KOPT-K1 (cell line): Measurements from ENCODE around the gene OR5K1.

ENCODE experiments used
- H3K27ac ChIP-seq: fragments of 200-600 bp; sonication (generic); 2 replicates; pipeline ENCODE4 v1.5.1; 2016; ENCODE audit warnings: antibody characterized with exemption, mild to moderate bottlenecking, low read depth, low read length; ENCODE audit not compliant: poor library complexity, severe bottlenecking
- H3K36me3 ChIP-seq: fragments of 200-600 bp; sonication (generic); 2 replicates; pipeline ENCODE4 v1.5.1; 2017; ENCODE audit warnings: antibody characterized with exemption, mild to moderate bottlenecking, low read length, moderate library complexity; ENCODE audit not compliant: insufficient read depth
- H3K9me3 ChIP-seq: fragments of 200-600 bp; sonication (generic); 2 replicates; pipeline ENCODE4 v1.5.1; 2017; ENCODE audit warnings: antibody characterized with exemption, low read length, mild to moderate bottlenecking; ENCODE audit not compliant: insufficient read depth, poor library complexity, severe bottlenecking

OR5K1 gene

DNA sequence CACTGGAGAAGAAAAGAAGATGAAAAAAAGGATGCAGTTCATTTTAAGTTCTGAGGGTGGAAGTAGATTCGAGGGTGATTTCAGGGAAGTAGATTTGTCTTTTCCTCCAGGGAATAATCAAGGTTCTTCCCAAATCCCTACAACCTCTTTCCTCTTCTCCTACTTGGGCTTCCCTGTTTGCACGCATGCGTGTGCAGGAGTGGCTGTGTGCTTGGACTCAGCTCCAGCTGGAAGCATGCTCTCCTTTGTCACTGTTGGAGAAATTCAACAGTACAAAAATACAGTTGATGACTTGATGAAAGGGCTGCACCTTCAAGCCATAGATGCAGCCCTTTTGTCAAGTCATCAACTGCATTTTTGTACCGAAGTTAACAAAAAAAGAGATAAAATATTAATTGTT, 38.3 kb downstream of the OR5K1 start:
- no peaks in the 10 kb centered on the region for H3K36me3 ChIP-seq
- no peak overlapping the region for H3K27ac ChIP-seq
- no peaks in the 10 kb centered on the region for H3K9me3 ChIP-seq

DNA sequence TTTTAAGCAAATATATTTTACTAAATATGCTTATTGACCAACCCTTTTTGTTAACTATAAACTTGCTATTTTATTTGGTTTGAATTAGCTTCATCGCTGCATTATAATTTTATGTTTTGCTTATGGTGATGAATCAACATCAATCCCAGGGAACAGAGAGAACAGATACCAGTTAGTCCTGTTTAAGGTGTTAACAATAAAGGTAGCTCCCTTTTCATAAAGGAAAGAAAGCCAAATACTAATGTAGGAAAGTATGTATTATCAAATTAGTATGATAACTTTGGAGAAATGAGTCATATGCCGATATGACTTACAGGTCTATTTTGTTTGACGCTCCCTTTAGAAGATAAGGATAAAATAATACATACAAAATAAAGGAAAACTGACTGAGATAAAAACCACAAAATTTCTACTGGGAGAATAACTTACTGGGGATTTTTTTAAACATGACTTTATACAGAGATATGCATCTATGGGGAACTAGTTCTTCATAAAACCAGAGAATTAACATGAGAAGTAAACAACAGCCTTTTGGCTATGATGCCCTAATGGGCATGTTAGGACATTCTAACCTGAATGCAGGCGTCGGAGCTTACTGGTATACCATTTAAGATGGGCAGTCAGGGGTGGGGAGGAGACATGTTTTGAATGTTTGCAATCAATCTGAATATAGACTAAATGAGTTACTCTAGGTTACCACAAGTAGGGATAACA, 39.0 kb downstream of the OR5K1 start:
- no peaks in the 10 kb centered on the region for H3K9me3 ChIP-seq
- H3K36me3 ChIP-seq: no peaks in the 10 kb centered on the region
- H3K27ac ChIP-seq: no peak overlapping the region

DNA sequence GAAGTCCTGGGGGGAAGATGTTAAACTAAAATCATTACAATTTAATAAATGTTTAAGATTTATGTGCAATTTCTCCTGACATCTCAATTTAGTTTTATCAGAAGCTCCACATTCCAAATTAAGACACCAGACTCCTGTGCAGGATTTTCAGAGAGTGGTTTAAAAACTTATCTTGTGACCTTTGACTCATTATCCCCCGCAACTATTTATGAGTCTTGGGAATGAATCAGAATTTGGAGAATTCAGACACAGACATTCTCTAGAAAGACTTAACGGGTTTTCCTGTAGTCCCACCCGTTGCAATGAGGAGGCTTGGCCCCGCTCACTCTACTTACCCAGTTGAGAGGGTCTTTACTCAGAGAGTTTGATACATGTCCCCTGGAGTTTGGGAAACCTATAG, 41.5 kb downstream of the OR5K1 start:
- Histone ChIP-seq H3K9me3 (no peaks in the 10 kb centered on the region), H3K36me3 (no peaks in the 10 kb centered on the region), H3K27ac (no peak overlapping the region)

DNA sequence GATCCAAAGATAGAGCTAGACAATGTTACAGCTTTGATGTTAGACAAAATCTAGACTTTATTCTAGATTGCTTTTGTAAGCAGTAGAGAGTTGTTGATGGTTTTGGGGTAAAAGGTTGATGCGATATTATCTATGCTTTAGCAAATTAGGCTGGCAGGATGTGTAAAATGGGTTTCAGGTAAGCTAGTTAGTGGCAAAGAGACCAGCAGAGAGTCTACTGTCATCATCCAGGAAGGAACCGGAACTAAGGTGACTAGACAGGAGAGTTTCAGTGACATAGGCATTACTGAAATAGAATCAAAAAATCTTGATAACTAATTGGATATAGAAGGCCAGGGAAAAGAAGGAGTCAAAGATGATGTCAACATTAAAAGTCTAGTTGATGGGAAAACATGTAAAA, 45.6 kb downstream of the OR5K1 start:
- Histone ChIP-seq H3K9me3 (no peaks in the 10 kb centered on the region), H3K27ac (no peak overlapping the region), H3K36me3 (peaks cover 2% of the 10 kb centered on the region)

DNA sequence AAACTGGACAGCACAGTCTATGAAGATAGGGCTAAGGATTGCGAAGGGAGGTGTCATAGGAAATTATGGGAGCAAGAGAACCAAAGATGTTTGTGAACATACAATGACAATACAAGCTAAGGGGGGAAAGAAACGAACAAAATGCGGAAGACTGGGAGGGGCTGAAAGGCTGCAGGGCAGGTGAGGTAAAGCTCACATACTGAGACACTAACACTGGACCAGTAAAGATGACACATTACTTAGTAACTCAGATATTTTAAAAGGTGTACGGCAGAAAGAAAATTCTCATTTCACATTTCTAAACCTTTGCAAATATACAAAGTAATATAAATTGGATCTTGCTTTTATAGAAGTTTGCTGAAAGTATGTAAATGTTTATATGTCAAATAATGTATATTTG, 49.6 kb downstream of the OR5K1 start:
- Histone ChIP-seq H3K36me3 (peaks cover 39% of the 10 kb centered on the region), H3K27ac (no peak overlapping the region), H3K9me3 (no peaks in the 10 kb centered on the region)

DNA sequence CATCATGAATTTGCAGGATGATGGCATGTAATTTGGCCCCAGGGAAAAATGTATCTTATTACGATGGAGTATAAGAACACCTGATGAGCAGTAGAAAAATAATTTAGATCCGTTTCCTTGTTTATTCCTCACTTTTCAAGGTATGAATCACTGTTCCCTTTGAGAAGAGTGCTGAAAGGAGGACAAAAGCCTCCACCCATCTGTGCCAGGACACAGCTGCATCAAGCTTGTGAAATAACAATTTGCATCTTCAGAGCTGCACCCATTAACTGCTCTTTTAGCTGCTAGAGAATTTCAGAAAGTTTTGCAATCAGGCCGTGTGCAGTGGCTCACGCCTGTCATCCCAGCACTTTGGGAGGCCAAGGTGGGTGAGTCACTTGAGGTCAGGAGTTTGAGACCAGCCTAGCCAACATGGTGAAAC, 50.1 kb downstream of the OR5K1 start:
- Histone ChIP-seq H3K9me3 (no peaks in the 10 kb centered on the region), H3K36me3 (peaks cover 44% of the 10 kb centered on the region), H3K27ac (no peak overlapping the region)

DNA sequence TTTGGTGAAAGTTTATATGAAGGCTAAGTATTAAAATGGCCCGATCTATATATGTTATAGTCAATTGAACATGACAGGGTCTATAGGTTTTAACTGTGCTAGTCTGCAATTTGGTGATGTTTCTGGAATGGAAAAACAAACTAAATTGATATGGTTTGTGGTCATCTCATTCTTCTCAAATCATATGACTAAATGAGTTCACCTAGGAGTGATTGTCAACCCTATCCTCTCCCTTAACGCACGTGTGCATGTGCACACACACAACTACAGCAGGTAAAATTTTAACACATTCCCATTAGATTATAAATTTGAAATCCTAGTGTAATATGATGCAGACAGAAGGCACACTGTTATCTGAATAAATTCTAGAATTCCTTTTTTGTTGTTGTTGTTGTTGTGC, 50.7 kb downstream of the OR5K1 start:
- Histone ChIP-seq H3K36me3 (peaks cover 51% of the 10 kb centered on the region), H3K9me3 (no peaks in the 10 kb centered on the region), H3K27ac (no peak overlapping the region)

DNA sequence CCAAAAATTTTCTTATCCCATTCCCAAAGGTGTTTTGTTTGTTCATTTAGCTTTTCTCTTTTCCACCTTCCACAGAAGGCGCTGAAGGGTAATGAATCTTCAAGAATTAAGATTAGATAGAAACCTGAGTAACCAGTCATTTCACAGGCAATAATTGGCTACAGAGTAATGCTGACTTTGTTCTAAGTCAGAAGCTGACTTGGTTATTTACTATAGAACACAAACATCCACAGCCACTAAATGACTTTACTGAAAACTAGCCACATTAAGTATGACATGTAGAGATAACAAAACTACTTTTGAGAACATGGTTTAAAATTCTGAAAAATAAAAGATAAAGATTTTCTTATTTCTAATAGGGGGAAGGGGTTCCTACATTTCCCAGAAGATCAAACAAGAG, 51.9 kb downstream of the OR5K1 start:
- Histone ChIP-seq H3K27ac (no peak overlapping the region), H3K9me3 (no peaks in the 10 kb centered on the region), H3K36me3 (peaks cover 63% of the 10 kb centered on the region)

DNA sequence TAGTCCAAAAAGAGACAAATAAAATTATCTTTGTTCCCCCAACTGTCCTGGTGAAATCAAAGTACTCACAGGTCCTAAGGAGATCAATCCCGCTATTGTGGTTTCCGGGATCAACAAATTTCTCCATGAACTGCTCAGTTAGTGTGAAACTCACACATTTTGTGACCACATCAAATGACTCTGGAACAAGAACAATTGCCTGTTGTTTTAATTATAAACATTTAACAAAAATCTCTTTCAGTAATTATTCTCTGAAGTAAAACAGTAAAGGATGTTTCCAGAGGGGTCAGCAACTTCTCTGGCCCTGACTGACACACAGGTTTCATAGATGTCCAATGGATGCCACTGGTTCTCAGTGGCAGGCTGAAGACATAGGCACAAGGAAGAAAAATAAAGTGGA, 55.8 kb downstream of the OR5K1 start:
- no peak overlapping the region for H3K27ac ChIP-seq
- peaks cover 71% of the 10 kb centered on the region for H3K36me3 ChIP-seq
- no peaks in the 10 kb centered on the region for H3K9me3 ChIP-seq

DNA sequence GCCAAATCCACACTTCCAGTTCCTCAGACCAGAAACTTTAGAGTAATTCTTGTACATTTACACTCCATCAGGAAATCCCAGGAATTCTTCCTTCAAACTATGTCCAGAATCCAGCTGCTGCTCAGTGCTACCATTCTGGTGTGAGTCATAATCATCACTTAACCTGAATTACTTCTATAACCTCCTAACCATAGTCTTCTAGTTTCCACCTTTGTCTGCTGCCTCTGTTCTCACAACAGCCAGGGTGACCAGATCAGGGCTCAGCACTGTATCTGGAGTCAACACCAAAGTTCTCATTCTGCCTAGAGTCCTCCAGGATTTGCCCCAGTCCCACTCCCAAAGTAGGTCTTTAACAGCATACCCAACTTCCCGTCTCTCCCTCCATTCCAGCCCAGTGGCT, 56.4 kb downstream of the OR5K1 start:
- Histone ChIP-seq H3K9me3 (no peaks in the 10 kb centered on the region), H3K36me3 (peaks cover 65% of the 10 kb centered on the region), H3K27ac (no peak overlapping the region)

DNA sequence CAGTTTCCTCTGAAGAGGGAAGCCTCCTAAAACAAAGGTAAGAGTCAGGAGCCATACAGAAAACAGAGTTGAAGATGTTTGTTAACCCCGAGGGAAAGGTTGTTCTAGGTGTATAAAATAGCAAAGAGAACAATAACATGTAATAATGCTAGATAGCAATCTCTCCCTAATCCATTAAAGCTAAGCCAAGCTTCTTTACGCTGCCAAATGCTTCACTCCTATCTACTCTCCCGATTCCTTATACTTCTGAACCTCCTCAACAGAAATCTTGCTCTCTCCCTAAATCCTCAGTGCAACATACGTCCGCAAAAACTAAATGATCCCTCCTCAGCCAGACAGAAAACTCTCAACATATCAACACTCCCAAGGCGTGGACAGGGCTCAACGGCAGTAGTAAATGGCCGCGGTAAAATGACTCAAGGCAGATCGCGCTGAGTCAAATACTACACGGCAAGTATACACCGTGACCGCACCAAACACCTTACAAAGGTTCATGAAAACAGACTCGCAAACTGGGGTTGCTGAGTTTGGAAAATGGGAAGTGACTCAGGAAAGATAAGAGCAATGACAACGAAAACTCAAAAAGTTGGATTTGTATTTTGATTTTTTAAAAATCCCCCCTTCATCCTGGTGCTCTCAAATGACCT, 59.0 kb downstream of the OR5K1 start:
- no peaks in the 10 kb centered on the region for H3K9me3 ChIP-seq
- H3K27ac ChIP-seq: peak overlapping the region; percentile 70
- H3K36me3 ChIP-seq: peaks cover 40% of the 10 kb centered on the region
